Parathyroid adenoma (tissue), 2 donors: ENCODE results near the gene VSIR.

Source experiments
- H2AFZ ChIP-seq: fragments of 300-600 bp; sonication (generic); one replicate; pipeline ENCODE4 v1.7.0; 2017; ENCODE audit warnings: antibody characterized with exemption, mild to moderate bottlenecking
- H3K27ac ChIP-seq: fragments of 300-600 bp; sonication (generic); one replicate; pipeline ENCODE4 v1.7.0; 2017
- H3K27me3 ChIP-seq: fragments of 300-600 bp; sonication (generic); one replicate; pipeline ENCODE4 v1.7.0; 2017; ENCODE audit warnings: low read length; ENCODE audit not compliant: control insufficient read depth, insufficient read depth
- H3K36me3 ChIP-seq: fragments of 300-600 bp; sonication (generic); one replicate; pipeline ENCODE4 v1.7.0; 2017; ENCODE audit warnings: low read length; ENCODE audit not compliant: control insufficient read depth, insufficient read depth
- H3K4me1 ChIP-seq: fragments of 300-600 bp; sonication (generic); one replicate; pipeline ENCODE4 v1.7.0; 2017; ENCODE audit warnings: control low read depth
- H3K4me2 ChIP-seq: fragments of 300-600 bp; sonication (generic); one replicate; pipeline ENCODE4 v1.7.0; 2017; ENCODE audit warnings: low read length
- H3K4me3 ChIP-seq: fragments of 300-600 bp; sonication (generic); one replicate; pipeline ENCODE4 v1.7.0; 2017; ENCODE audit warnings: low read depth, low read length
- H3K79me2 ChIP-seq: fragments of 300-600 bp; sonication (generic); one replicate; pipeline ENCODE4 v1.7.0; 2017; ENCODE audit warnings: control low read depth
- H3K9ac ChIP-seq: fragments of 300-600 bp; sonication (generic); one replicate; pipeline ENCODE4 v1.7.0; 2017; ENCODE audit warnings: mild to moderate bottlenecking
- H3K9me3 ChIP-seq: fragments of 300-600 bp; sonication (generic); one replicate; pipeline ENCODE4 v1.7.0; 2017; ENCODE audit warnings: low read length; ENCODE audit not compliant: control insufficient read depth
- CTCF ChIP-seq: fragments of 300-600 bp; sonication (generic); IDR thresholded peaks from one replicate; pipeline ENCODE4 v1.7.0; 2017; ENCODE audit warnings: antibody characterized with exemption, mild to moderate bottlenecking
- donor health status: primary hyperparathyroidism.

Gene VSIR

GRCh38 chr10:71737001-71737833 lies 36.1 kb downstream of the VSIR start:
- no peak overlapping the region for H2AFZ ChIP-seq
- H3K4me1 ChIP-seq: no peaks in the 10 kb centered on the region
- H3K27me3 ChIP-seq: no peaks in the 10 kb centered on the region
- no peak overlapping the region for H3K27ac ChIP-seq
- H3K4me2 ChIP-seq: no peak overlapping the region
- H3K9me3 ChIP-seq: no peaks in the 10 kb centered on the region
- H3K9ac ChIP-seq: no peak overlapping the region
- H3K79me2 ChIP-seq: no peaks in the 10 kb centered on the region
- H3K36me3 ChIP-seq: no peaks in the 10 kb centered on the region
- no peak for TF ChIP-seq CTCF
- H3K4me3 ChIP-seq: no peak overlapping the region

GRCh38 chr10:71736570-71736952 lies 36.8 kb downstream of the VSIR start:
- no peak overlapping the region for H3K4me3 ChIP-seq
- no peak overlapping the region for H3K27ac ChIP-seq
- no peaks in the 10 kb centered on the region for H3K4me1 ChIP-seq
- no peak overlapping the region for H3K9ac ChIP-seq
- no peaks in the 10 kb centered on the region for H3K36me3 ChIP-seq
- no peak overlapping the region for H3K4me2 ChIP-seq
- no peaks in the 10 kb centered on the region for H3K9me3 ChIP-seq
- no peaks in the 10 kb centered on the region for H3K79me2 ChIP-seq
- no peak for TF ChIP-seq CTCF
- no peak overlapping the region for H2AFZ ChIP-seq
- H3K27me3 ChIP-seq: no peaks in the 10 kb centered on the region

- Histone ChIP-seq H3K4me2 (no peak overlapping the region), H3K4me1 (no peaks in the 10 kb centered on the region), H3K9me3 (no peaks in the 10 kb centered on the region), H3K9ac (no peak overlapping the region), H3K4me3 (no peak overlapping the region), H2AFZ (no peak overlapping the region), H3K27me3 (no peaks in the 10 kb centered on the region), H3K36me3 (no peaks in the 10 kb centered on the region), H3K79me2 (no peaks in the 10 kb centered on the region), H3K27ac (no peak overlapping the region)
- TF ChIP-seq CTCF: no peak
Measured at GRCh38 chr10:71735709-71736569, 37.4 kb downstream of the VSIR start.

GRCh38 chr10:71734797-71735196 lies 38.5 kb downstream of the VSIR start:
- no peaks in the 10 kb centered on the region for H3K79me2 ChIP-seq
- H3K9me3 ChIP-seq: no peaks in the 10 kb centered on the region
- H3K4me1 ChIP-seq: no peaks in the 10 kb centered on the region
- no peaks in the 10 kb centered on the region for H3K36me3 ChIP-seq
- H3K27ac ChIP-seq: no peak overlapping the region
- no peak overlapping the region for H3K4me3 ChIP-seq
- no peak for TF ChIP-seq CTCF
- no peak overlapping the region for H2AFZ ChIP-seq
- H3K4me2 ChIP-seq: no peak overlapping the region
- no peaks in the 10 kb centered on the region for H3K27me3 ChIP-seq
- no peak overlapping the region for H3K9ac ChIP-seq
